ENCODE data around the gene VAMP2.
"Not testable (repeated sequence)": the region's sequence is repeated elsewhere in the genome, so short reads cannot be mapped to it uniquely, and the experiment has no call there.

Gene VAMP2

DNA sequence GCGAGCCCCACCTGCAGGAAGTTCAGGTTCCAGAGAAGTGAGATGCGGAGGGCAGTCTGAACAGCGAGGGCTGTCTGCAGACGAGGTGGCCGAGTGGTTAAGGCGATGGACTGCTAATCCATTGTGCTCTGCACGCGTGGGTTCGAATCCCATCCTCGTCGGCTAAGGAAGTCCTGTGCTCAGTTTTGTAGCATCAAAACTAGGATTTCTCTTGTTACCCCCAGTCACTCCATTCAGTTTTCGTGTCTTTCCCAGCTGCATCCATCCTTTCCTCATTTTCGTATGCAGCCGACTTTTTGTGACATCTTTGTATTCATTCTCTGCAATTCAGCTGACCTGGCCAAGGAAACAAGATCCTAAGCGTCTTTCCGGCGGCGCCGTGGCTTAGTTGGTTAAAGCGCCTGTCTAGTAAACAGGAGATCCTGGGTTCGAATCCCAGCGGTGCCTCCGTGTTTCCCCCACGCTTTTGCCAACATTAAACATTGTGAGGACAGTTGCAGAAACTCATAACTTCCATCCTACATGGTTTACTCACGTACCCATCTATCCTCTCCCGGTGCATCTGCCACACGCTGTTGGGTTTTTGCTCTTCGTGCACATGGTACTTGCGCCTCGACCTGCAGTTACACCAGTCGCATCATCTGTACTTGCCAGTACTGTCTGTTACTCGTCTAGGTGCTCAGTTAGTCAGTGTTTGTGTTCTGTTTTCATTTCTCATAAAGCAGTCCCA is 24.2 kb upstream of the VAMP2 start:
- Mint-ChIP-seq H3K36me3 (no peaks in the 10 kb centered on the region), H3K4me3 (no peak overlapping the region), H3K27me3 (no peaks in the 10 kb centered on the region), H3K9me3 (no peaks in the 10 kb centered on the region), H3K27ac (no peak overlapping the region), H3K4me1 (peaks cover 14% of the 10 kb centered on the region)
- peak; percentile 72 for ATAC-seq

DNA sequence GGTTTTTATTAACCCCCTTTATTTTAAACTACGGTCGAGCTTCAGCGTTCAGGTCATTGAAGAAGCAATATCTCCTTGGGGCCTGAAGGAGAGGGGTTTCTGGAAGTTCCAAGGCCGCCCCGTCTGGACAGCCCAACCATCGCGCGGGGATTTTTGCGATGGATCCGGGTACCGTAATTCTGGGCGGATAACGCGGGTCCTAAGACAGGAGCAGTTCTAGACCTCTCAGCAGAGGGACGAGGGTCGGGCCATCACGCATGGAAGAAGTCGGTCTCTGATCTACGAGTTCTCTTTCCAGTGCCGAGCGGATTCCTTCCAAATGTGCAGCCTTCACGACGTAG is 23.7 kb upstream of the VAMP2 start:
- Mint-ChIP-seq H3K36me3 (no peaks in the 10 kb centered on the region), H3K4me3 (no peak overlapping the region), H3K27me3 (no peaks in the 10 kb centered on the region), H3K9me3 (no peaks in the 10 kb centered on the region), H3K27ac (no peak overlapping the region), H3K4me1 (peaks cover 17% of the 10 kb centered on the region)
- peak; percentile 2 for ATAC-seq

DNA sequence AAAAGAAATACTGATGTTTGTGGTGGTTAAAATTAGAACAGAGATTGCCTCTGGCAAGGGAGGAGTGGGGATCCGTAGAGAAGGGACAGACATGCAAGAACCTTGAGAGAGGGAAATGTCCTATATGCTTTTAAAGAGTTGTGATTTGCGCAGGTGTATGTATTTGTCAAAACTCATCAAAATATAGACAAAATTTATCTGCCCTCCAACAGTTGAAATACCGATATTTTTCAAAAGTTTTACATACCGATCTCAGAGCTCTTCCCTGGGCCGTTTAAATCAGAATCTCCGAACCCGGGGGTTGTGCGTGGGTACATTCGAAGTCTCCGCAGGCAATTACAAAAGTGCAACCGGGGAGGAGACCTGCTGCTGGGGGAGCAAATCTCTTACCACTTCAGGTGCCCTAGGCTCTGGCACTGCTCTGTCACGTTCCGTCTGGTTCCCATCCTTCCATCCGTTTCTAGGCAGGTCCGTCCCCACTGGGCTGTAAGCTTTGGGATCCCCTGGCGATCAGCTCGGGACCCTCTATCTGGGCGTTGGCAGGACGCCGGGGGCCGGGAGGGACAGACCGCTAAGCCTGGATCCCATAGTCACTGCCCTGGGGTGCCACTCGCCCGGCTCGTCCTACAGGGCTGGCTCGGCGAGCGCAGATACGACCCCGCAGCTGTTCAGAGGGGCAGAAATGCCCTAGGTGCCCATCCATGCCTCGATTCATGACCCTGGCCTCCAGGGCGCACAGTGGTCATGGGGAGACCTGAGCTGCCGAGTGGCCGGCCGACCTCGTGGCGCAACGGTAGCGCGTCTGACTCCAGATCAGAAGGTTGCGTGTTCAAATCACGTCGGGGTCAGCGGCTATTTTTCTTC is 23.1 kb upstream of the VAMP2 start:
- no peak overlapping the region for H3K4me3 Mint-ChIP-seq

DNA sequence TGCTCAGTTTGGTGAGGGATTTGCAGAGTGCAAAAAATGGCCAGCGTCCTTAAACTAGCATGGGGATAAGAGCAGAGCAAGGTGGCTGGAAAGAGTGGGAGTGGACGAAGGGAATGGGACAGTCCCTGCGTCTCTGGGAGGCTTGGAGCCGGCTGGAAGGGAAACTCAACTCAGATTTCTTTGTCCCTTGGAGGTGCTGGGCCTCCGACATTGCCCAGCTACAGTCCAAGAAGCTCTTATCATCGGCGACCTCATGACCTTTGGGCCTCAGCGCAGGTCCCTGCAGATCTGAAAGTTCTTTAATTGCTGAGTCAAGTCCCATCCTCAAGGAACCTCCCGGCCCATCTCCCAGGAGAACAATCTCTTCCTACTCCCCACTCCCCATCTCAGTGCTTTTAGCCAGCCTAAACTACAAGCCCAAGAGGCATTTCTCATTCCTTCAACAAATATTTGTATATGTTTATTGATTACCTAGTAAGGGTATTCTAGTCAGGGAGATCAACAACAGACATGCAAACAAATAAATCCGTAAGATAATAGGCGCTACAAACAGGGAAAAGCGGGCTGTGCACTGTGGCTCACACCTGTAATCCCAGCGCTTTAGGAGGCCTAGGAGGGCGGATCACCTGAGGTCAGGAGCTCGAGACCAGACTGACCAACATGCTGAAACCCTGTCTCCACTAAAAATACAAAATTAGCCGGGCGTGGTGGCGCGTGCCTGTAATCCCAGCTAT is 14.4 kb upstream of the VAMP2 start:
- no peaks in the 10 kb centered on the region for H3K27me3 Mint-ChIP-seq

More for the DNA sequence above, 23.1 kb upstream of the VAMP2 start:
- H3K36me3 Mint-ChIP-seq: no peaks in the 10 kb centered on the region
- H3K27ac Mint-ChIP-seq: no peak overlapping the region
- H3K9me3 Mint-ChIP-seq: no peaks in the 10 kb centered on the region
- no peaks in the 10 kb centered on the region for H3K27me3 Mint-ChIP-seq
- H3K4me1 Mint-ChIP-seq: peaks cover 16% of the 10 kb centered on the region
- ATAC-seq: peak; percentile 56

DNA sequence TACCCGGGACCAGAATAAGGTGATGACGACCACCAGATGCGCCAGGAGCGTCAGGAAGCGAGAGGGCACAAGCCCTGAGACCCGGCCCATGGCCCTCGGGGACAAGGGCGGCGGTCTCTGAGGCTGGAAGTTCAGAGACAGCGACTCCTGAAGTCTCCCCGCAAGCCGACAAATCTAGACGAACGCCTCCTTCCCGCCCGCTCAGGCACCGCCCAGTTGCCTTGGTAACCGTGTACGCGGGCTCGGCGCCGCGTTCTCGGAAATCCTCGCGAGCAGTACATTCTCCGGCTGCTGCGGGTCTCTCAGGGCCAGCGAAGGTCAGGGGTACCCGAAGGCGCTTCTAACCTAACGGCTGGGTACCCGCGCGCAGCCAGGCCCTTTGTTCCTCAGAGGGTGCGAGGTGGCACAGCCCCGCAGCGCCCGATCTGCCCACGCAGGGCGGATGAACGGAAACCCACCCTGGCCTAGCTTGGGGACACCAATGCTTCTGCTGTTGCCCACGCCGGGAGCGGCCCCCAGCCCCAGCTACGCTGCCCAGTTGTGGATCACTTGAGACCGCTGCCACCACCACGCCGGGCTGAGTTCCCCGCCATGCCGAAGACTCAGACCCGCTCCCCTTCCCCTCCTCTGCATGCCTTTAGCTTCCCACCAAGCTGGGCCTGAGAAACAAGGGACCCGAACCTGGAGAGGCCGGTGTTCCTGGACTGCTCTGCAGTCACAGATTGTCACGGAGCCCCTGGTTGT is 13.6 kb upstream of the VAMP2 start, which contains the start of gene TMEM107:
TMEM107 (minus strand) TSS at position 184 of the 744 bp plus-strand sequence; CDS start at position 90, 94 bp downstream.
- Mint-ChIP-seq H3K4me3 (peak within 1 kb of the TSS; percentile 88), H3K27ac (peak within 1 kb of the TSS; percentile 84), H3K27me3 (no peaks in the 10 kb centered on the region), H3K36me3 (no peaks in the 10 kb centered on the region), H3K9me3 (no peaks in the 10 kb centered on the region), H3K4me1 (peaks cover 56% of the 10 kb centered on the region)
- ATAC-seq: peak; percentile 70

More for the DNA sequence above, 14.4 kb upstream of the VAMP2 start:
- H3K4me1 Mint-ChIP-seq: peaks cover 54% of the 10 kb centered on the region
- no peaks in the 10 kb centered on the region for H3K36me3 Mint-ChIP-seq
- peak overlapping the region; percentile 84 for H3K27ac Mint-ChIP-seq
- ATAC-seq: no peak
- peak overlapping the region; percentile 88 for H3K4me3 Mint-ChIP-seq
- H3K9me3 Mint-ChIP-seq: no peaks in the 10 kb centered on the region

DNA sequence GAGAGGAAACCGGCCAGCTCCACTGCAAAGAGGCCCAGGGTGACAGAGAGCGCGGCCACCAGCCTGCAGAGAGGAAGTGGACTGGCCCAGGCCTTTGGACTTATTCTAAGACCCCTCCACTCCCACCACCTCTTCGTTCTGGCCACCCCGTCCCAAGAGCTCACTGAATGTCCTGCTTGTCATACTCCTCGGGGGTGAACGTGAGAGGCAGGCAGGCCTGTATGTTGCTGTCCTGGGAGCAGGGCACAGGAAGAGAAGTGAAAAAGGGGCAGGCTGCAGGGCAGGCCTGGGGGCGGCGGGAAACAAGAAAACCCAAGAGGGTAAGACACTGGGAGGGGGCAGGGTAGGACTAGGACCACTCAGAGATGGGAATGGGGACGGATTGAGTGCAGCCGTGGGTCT is 13.0 kb upstream of the VAMP2 start:
- peak; percentile 13 for ATAC-seq
- Mint-ChIP-seq H3K4me1 (peaks cover 58% of the 10 kb centered on the region), H3K36me3 (no peaks in the 10 kb centered on the region), H3K9me3 (no peaks in the 10 kb centered on the region), H3K4me3 (peak overlapping the region; percentile 88), H3K27me3 (no peaks in the 10 kb centered on the region), H3K27ac (peak overlapping the region; percentile 84)

DNA sequence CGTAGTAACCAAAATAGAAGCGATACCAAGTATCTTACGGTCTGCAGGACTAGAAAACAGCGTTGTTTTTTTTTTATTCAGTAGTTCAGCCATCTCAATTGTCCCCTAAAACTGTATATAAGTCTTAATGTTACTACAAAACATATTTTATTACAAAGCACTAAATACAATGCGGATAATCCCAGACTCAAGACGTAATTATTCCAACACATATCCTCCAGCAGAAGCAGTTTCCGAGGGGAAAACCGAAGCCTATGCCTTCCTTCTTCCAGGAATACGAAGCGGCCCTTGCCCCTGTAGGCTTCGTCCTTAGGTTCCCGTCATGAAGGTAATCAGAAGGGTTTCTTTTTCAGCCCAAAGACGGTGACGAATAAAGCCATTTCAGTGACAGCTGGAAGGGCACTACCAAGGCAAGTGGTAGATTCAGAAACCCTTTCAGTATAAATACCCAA is 11.1 kb upstream of the VAMP2 start:
- Mint-ChIP-seq H3K36me3 (no peaks in the 10 kb centered on the region), H3K4me1 (peaks cover 58% of the 10 kb centered on the region), H3K9me3 (no peaks in the 10 kb centered on the region), H3K27me3 (no peaks in the 10 kb centered on the region), H3K27ac (peak overlapping the region; percentile 100), H3K4me3 (peak overlapping the region; percentile 94)
- ATAC-seq: no peak

DNA sequence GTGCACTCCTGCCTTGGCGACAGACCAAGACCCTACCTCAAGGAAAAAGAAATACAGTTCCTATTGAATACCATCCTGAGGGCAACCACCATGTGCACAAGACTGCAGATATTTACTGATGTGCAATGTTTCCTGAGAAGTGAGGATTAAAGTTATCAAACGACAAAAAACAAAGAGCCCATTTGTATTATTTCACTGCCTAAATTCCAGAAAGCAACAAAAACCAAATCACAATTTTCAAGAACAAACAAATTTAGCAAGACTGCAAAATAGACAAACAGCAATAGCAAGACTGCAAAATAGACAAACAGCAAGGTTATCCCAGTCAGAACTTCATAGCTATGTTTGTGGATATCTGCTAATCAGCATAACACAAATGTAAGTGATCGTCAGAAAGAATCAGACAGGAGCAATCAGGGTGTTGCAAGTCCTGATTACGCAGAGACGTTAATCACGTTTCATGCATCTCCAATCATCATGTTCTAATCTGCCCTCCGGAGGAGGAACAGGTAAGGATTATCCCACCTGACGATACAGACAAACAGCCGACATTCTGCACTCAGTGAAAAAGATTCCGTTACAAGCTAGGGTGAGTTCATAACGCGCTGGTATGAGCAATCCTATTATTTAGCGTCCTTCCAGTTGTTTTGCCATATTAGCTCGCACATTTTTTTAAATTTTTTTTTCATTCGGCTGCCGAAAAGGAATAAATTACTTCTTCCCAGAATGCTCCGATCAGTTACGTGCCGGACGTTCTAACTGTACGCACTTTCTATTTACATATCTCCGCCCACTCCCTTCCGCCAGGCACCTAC is 10.5 kb upstream of the VAMP2 start:
- Mint-ChIP-seq H3K4me3 (peak overlapping the region; percentile 94), H3K9me3 (no peaks in the 10 kb centered on the region), H3K36me3 (no peaks in the 10 kb centered on the region), H3K4me1 (peaks cover 58% of the 10 kb centered on the region), H3K27me3 (no peaks in the 10 kb centered on the region), H3K27ac (peak overlapping the region; percentile 100)
- ATAC-seq: peak; percentile 93

DNA sequence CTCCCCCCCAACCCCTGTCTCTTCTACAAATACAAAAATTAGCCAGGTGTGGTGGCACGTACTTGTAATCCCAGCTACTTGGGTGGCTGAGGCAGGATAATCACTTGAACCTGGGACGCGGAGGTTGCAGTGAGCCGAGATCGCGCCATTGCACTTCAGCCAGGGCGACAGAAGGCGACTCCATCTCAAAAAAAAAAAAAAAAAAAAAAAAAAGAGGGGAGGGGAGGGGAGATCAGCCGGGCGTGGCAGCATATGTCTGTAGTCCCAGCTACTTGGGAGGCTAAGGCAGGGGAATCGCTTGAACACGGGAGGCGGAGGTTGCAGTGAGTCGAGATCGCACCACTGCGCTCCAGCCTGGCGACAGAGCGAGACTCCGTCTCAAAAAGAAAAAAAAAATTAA is 7.4 kb upstream of the VAMP2 start:
- peaks cover 39% of the 10 kb centered on the region for H3K4me1 Mint-ChIP-seq
- H3K9me3 Mint-ChIP-seq, H3K27me3 Mint-ChIP-seq, H3K27ac Mint-ChIP-seq, H3K36me3 Mint-ChIP-seq, ATAC-seq, H3K4me3 Mint-ChIP-seq: not testable (repeated sequence)

DNA sequence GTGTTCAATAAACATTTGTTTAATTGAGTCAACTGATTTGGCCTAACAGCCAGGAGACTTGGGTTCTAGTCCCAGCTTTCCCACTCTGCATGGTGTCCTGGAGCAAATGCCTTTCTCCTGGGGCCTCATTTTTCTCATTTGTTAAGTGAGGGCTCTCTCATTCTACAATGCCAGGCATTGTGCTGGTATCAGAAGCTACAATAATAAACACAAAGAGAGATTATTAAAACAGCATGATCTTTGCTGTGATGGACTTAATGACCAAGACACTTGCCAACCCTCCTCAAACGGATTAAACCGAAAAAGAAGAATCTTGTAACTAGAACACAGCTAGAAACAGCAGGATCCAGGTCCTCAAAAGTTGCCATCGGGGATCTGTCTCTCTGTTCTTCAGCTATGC is 4.8 kb upstream of the VAMP2 start:
- no peaks in the 10 kb centered on the region for H3K27me3 Mint-ChIP-seq
- no peaks in the 10 kb centered on the region for H3K36me3 Mint-ChIP-seq
- no peak overlapping the region for H3K4me3 Mint-ChIP-seq
- no peaks in the 10 kb centered on the region for H3K9me3 Mint-ChIP-seq
- no peak overlapping the region for H3K27ac Mint-ChIP-seq
- H3K4me1 Mint-ChIP-seq: peaks cover 34% of the 10 kb centered on the region
- ATAC-seq: no peak

DNA sequence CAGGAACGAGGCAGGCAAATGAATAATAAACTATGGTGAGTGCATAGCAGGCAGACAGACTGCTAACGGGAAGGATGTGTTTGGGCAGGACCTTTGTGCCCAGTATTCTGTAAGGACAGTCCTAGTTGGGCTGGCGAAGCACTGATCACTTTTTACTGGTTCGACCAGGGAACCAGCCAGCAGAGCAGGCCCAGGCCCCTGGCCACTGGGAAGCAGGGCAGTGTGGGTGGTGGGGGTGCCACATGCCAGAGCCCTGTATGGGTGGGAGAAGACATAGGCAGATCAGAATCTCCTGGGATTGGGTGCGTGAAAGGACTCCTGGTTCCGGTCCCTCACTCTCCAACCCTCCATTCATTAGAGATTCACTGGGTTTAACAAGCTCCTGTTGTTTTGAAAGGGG is 4.0 kb upstream of the VAMP2 start:
- no peaks in the 10 kb centered on the region for H3K27me3 Mint-ChIP-seq

DNA sequence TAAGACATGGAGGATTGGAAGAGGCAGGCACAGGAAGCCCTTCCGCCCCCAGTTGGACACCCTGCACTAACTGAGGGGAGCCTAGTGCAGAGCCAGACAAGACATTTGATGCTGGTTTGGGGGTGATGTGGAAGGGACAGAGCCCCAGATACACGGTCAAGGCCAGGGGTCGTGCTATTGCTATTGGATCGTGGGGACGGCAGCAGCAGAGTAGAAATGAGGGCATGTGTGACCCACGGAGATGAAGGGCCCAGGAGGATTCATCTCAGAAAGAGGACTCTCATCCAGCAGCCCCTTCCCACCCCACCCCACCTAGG is 2.0 kb upstream of the VAMP2 start:
- no peak for ATAC-seq
- no peak overlapping the region for H3K4me3 Mint-ChIP-seq
- H3K27me3 Mint-ChIP-seq: no peaks in the 10 kb centered on the region
- H3K4me1 Mint-ChIP-seq: peaks cover 47% of the 10 kb centered on the region
- H3K36me3 Mint-ChIP-seq: peaks cover 20% of the 10 kb centered on the region
- H3K9me3 Mint-ChIP-seq: no peaks in the 10 kb centered on the region
- H3K27ac Mint-ChIP-seq: peak overlapping the region; percentile 99

More for the DNA sequence above, 4.0 kb upstream of the VAMP2 start:
- H3K4me1 Mint-ChIP-seq: peaks cover 33% of the 10 kb centered on the region
- no peaks in the 10 kb centered on the region for H3K9me3 Mint-ChIP-seq
- no peak overlapping the region for H3K4me3 Mint-ChIP-seq
- peaks cover under 1% of the 10 kb centered on the region for H3K36me3 Mint-ChIP-seq
- no peak overlapping the region for H3K27ac Mint-ChIP-seq
- ATAC-seq: no peak

DNA sequence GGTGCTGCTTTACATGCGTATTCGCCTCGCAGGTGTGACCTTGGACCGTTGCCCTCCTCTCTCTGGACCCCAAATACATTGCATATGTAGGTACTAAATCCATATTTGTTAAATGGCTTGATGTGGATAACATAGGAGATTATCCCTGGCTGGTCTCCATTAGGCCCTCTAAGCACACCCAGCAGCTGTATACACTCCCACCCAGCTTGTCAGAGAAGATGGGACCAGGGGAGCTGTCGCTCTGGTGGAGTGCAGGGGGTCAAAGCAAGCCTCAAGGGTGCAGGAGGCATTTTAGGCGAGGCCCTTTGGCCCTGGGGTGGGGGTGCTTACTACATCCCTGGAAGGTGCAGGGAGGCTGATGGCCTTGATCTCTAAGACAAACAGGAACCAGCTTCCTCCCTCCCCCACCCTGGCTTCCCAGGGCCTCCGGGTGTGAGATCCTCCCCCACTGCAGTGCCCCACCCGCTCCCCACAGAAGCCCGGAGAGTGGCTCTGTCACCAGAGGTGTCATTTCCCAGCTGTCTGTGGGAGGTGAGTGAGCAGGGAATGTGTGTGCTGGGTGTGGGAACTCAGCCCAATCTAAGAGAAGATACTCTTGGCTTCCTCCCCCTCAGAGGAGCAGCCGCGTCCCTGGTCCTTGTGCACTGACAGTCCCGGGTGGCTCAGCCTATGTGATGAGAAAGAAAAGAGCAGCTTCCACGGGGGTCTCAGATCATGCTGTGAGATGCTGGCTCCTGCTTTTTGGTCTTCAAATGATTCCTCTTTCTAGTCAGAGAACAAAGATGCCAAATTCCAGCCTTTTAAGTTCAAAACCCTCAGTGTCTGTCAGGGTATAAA is 1.4 kb upstream of the VAMP2 start:
- no peak for ATAC-seq
- peaks cover 53% of the 10 kb centered on the region for H3K4me1 Mint-ChIP-seq
- H3K9me3 Mint-ChIP-seq: no peaks in the 10 kb centered on the region

More for the DNA sequence above, 1.4 kb upstream of the VAMP2 start:
- Mint-ChIP-seq H3K36me3 (peaks cover 24% of the 10 kb centered on the region), H3K4me3 (peak overlapping the region; percentile 99), H3K27ac (peak overlapping the region; percentile 99), H3K27me3 (no peaks in the 10 kb centered on the region)

Measured in stimulated activated memory B cell treated with anti-CD40 and anti-IgM and Interleukin-4, amounts not matched to agents 10 μg/mL and 1 μg/mL and 100 μg/mL, for 72 hours (primary cell).